CD4-positive, alpha-beta T cell (primary cell): ENCODE results near the gene CPED1. TPM values are rescaled to one million over a fixed set of nuclear protein-coding genes. Genes with fewer than 3 reads are reported as not detected.

Source experiments
- ATAC-seq: fragments of 200-7000 bp; cut with Tn5 transposase; one replicate; pipeline ENCODE4 v1.10.0; 2022; ENCODE audit warnings: mild to moderate bottlenecking; ENCODE audit not compliant: poor library complexity
- CTCF ChIA-PET: fragments of 350-600 bp; sonication (Branson Sonifier 250); formaldehyde crosslinking; loops from one replicate; lab custom pipeline; 2021; ENCODE audit warnings: antibody characterized with exemption, inconsistent platforms; lab: Charles Lee
- POLR2A ChIA-PET: fragments of 350-600 bp; sonication (Branson Sonifier 250); formaldehyde crosslinking; loops from one replicate; lab custom pipeline; 2021; ENCODE audit warnings: antibody characterized with exemption, inconsistent platforms; lab: Charles Lee
- DNase-seq, 14 experiments: peaks; one replicate each; pipeline ENCODE4 v3.0.0-alpha.2; 2013 to 2020; ENCODE audit warnings: mixed read lengths in 2 of 14
- H3K27ac ChIP-seq, 2 donors: one replicate each; pipeline versions ENCODE4 v1.5.1 to v1.7.0; 2013; ENCODE audit warnings: low read length in 2 of 2, low read depth in 1 of 2, mild to moderate bottlenecking in 1 of 2
- H3K27me3 ChIP-seq, 2 experiments: 1 replicate in 1 of 2; 2 replicates in 1 of 2; pipeline versions ENCODE4 v1.6.1 to v1.7.0; 2013; ENCODE audit warnings: low read length in 2 of 2, control low read depth in 1 of 2, mild to moderate bottlenecking in 1 of 2, moderate library complexity in 1 of 2; ENCODE audit not compliant: insufficient read depth in 2 of 2, control insufficient read depth in 1 of 2
- H3K36me3 ChIP-seq: one replicate; pipeline ENCODE4 v1.6.1; 2013; ENCODE audit warnings: low read length, control low read depth; ENCODE audit not compliant: insufficient read depth
- H3K4me1 ChIP-seq: one replicate; pipeline ENCODE4 v1.6.1; 2013; ENCODE audit warnings: low read length, control low read depth; ENCODE audit not compliant: insufficient read depth
- H3K4me3 ChIP-seq: one replicate; pipeline ENCODE4 v1.5.1; 2013; ENCODE audit warnings: mild to moderate bottlenecking, low read length, moderate library complexity
- H3K9me3 ChIP-seq, 2 experiments: 1 replicate in 1 of 2; 2 replicates in 1 of 2; pipeline versions ENCODE4 v1.6.1 to v1.7.0; 2013; ENCODE audit warnings: low read length in 2 of 2, mild to moderate bottlenecking in 2 of 2, control low read depth in 1 of 2, moderate library complexity in 1 of 2; ENCODE audit not compliant: control insufficient read depth in 1 of 2, insufficient read depth in 1 of 2
- H3K27ac Mint-ChIP-seq: one replicate; pipeline ENCODE4 v1.8.0; 2020; ENCODE audit warnings: mixed read lengths
- H3K27me3 Mint-ChIP-seq: one replicate; pipeline ENCODE4 v1.8.0; 2021; ENCODE audit warnings: mixed read lengths
- H3K36me3 Mint-ChIP-seq: one replicate; pipeline ENCODE4 v1.8.0; 2021; ENCODE audit warnings: low read depth, mixed read lengths
- H3K4me1 Mint-ChIP-seq: one replicate; pipeline ENCODE4 v1.8.0; 2021; ENCODE audit warnings: low read depth, mixed read lengths
- H3K4me3 Mint-ChIP-seq: one replicate; pipeline ENCODE4 v1.8.0; 2020; ENCODE audit warnings: mild to moderate bottlenecking, mixed read lengths
- H3K9me3 Mint-ChIP-seq: one replicate; pipeline ENCODE4 v1.8.0; 2020; ENCODE audit warnings: mixed read lengths
- intact Hi-C, 2 experiments: fragments of 100-400 bp; cut with DNase I in 1 of 2; cut with micrococcal nuclease in 1 of 2; formaldehyde crosslinking; loops; one replicate each; pipeline versions ENCODE4 v1.15.1 to v1.9.0; 2023 to 2025; cut with DNase I, micrococcal nuclease
- total RNA-seq, 174 experiments: library from RNA in 2 of 174; stranded (reverse) in 2 of 174; gene quantifications; one replicate each; pipeline ENCODE4 v1.2.3 and lab custom pipeline; 2021 to 2026
- TF ChIP-seq, protein P1 (sequence below): fragments of 200-600 bp; IDR thresholded peaks from one replicate; pipeline ENCODE4 v1.8.0; 2022; ENCODE audit warnings: antibody characterized with exemption, mild to moderate bottlenecking

CPED1 gene
- total RNA-seq, 2 experiments from 2014 or later: 0.08 to 0.19 TPM

GRCh38 chr7:121262969-121263368 is 274.5 kb downstream of the CPED1 start:
- no peak for ATAC-seq
- Mint-ChIP-seq H3K36me3 (no peaks in the 10 kb centered on the region), H3K27ac (no peak overlapping the region), H3K9me3 (no peaks in the 10 kb centered on the region), H3K4me3 (no peak overlapping the region), H3K4me1 (no peaks in the 10 kb centered on the region), H3K27me3 (no peaks in the 10 kb centered on the region)
- TF ChIP-seq, protein P1, sequence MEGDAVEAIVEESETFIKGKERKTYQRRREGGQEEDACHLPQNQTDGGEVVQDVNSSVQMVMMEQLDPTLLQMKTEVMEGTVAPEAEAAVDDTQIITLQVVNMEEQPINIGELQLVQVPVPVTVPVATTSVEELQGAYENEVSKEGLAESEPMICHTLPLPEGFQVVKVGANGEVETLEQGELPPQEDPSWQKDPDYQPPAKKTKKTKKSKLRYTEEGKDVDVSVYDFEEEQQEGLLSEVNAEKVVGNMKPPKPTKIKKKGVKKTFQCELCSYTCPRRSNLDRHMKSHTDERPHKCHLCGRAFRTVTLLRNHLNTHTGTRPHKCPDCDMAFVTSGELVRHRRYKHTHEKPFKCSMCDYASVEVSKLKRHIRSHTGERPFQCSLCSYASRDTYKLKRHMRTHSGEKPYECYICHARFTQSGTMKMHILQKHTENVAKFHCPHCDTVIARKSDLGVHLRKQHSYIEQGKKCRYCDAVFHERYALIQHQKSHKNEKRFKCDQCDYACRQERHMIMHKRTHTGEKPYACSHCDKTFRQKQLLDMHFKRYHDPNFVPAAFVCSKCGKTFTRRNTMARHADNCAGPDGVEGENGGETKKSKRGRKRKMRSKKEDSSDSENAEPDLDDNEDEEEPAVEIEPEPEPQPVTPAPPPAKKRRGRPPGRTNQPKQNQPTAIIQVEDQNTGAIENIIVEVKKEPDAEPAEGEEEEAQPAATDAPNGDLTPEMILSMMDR: no peak
- no peak for DNase-seq
- POLR2A ChIA-PET: no interaction called here
- no peak overlapping the region for H3K4me3 ChIP-seq
- H3K9me3 ChIP-seq: no peaks in the 10 kb centered on the region
- no peaks in the 10 kb centered on the region for H3K4me1 ChIP-seq
- CTCF ChIA-PET: interaction anchor here (1.3 kb wide), 1 partner anchor 37 kb away, joined by 3 read pairs; no protein-coding TSS in a partner anchor
- H3K27me3 ChIP-seq: no peaks in the 10 kb centered on the region
- intact Hi-C loops: no loop called here
- no peaks in the 10 kb centered on the region for H3K36me3 ChIP-seq
- H3K27ac ChIP-seq: no peak overlapping the region

DNA sequence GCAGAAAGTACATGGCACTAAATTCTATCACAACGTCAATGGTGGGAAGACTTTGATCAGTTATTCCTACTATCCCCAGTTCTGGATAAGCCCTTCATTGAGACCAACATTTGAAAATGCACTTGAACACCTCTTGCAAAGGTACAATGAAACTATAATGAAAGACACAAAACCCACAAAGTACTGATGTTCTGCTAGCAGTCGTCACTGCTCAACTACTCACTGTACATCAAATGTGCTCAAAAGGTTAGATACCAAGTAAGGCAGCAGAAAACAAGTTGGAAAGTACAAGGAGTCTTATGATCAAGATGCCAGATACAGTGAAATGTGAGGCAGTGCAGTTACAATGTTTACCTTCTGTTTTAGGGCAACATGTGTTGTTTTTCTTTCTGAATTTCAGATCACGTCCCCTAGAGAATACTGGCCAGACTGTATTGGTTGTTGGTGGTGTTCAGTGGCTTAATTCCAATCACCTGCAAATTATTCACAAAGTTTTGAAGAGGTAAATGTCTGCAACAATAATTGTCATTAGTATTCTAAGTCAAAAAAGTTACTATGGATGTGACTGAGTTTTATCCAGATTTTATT is 277.9 kb downstream of the CPED1 start:
- Histone ChIP-seq H3K4me3 (no peak overlapping the region), H3K9me3 (no peaks in the 10 kb centered on the region), H3K36me3 (no peaks in the 10 kb centered on the region), H3K27me3 (no peaks in the 10 kb centered on the region), H3K27ac (no peak overlapping the region), H3K4me1 (no peaks in the 10 kb centered on the region)
- H3K4me3 Mint-ChIP-seq: no peak overlapping the region
- CTCF ChIA-PET: no interaction called here
- no peak overlapping the region for H3K27ac Mint-ChIP-seq
- intact Hi-C loops: no loop called here
- no peaks in the 10 kb centered on the region for H3K4me1 Mint-ChIP-seq
- no peak for ATAC-seq
- peaks cover 4% of the 10 kb centered on the region for H3K27me3 Mint-ChIP-seq
- no peak for DNase-seq
- TF ChIP-seq, protein P1: no peak
- H3K36me3 Mint-ChIP-seq: no peaks in the 10 kb centered on the region
- POLR2A ChIA-PET: no interaction called here
- peaks cover 3% of the 10 kb centered on the region for H3K9me3 Mint-ChIP-seq

DNA sequence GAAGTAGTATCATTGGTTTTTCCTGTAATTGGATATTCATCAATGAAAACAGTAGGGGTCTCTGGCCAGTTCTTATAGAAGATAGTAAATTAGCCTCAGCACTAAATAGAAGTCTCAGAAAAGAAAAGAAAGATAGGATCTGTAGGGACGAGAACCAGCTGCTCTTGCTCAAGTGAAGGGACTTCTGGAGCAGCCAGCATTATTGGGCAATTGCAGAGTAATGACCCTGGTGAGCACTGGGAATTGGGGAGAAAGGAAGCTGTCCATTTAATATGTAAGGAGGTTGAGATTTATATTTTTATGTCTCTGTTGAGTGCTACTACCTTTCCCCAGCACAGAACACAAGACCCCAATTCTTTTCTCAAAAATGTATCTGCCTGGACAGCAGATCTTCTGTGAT is 279.1 kb downstream of the CPED1 start:
- Histone ChIP-seq H3K9me3 (no peaks in the 10 kb centered on the region), H3K36me3 (no peaks in the 10 kb centered on the region), H3K4me1 (no peaks in the 10 kb centered on the region), H3K27me3 (peaks cover 0 to 4% of the 10 kb centered on the region in 2 experiments), H3K4me3 (no peak overlapping the region), H3K27ac (no peak overlapping the region)
- Mint-ChIP-seq H3K4me3 (no peak overlapping the region), H3K27me3 (peaks cover 5% of the 10 kb centered on the region), H3K4me1 (no peaks in the 10 kb centered on the region), H3K36me3 (no peaks in the 10 kb centered on the region), H3K27ac (no peak overlapping the region), H3K9me3 (peaks cover 3% of the 10 kb centered on the region)
- ChIA-PET CTCF (no interaction called here), POLR2A (no interaction called here)
- no peak for DNase-seq
- intact Hi-C loops: no loop called here
- TF ChIP-seq, protein P1: no peak
- ATAC-seq: no peak
